A673 (cell line): ENCODE results near the gene DIRAS1. TPM values are rescaled to one million over a fixed set of nuclear protein-coding genes. Genes with fewer than 3 reads are reported as not detected.

Experiments
- BruUV-seq: library from RNA; stranded (reverse); fragments of 400-500 nt; replicated peaks from 2 replicates; lab custom pipeline; 2021; lab: Mats Ljungman, UMichigan
- CTCF ChIA-PET: fragments of 300-600 bp; sonication (Branson Sonifier 250); formaldehyde crosslinking; loops from one replicate; lab custom pipeline; 2022; ENCODE audit warnings: antibody characterized with exemption; lab: Charles Lee
- POLR2A ChIA-PET: fragments of 300-600 bp; sonication (Branson Sonifier 250); formaldehyde crosslinking; loops from one replicate; lab custom pipeline; 2022; ENCODE audit warnings: antibody characterized with exemption; ENCODE audit not compliant: low non-redundant PET; lab: Charles Lee
- DNase-seq: peaks from one replicate; pipeline ENCODE4 v3.0.0-alpha.2; 2015; ENCODE audit warnings: low spot score
- H3K27ac ChIP-seq: fragments of 200-600 bp; sonication (generic); 2 replicates; pipeline ENCODE4 v1.5.1; 2016; ENCODE audit warnings: mixed run types, low read depth, mild to moderate bottlenecking, mixed read lengths, antibody characterized with exemption, low read length; ENCODE audit not compliant: poor library complexity, severe bottlenecking
- H3K27me3 ChIP-seq: fragments of 200-600 bp; sonication (generic); replicated peaks from 2 replicates; pipeline ENCODE4 v1.6.1; 2017; ENCODE audit warnings: mixed run types, low read depth, mild to moderate bottlenecking, mixed read lengths, antibody characterized with exemption, low read length; ENCODE audit not compliant: insufficient read depth, poor library complexity
- H3K36me3 ChIP-seq: fragments of 200-600 bp; sonication (generic); 2 replicates; pipeline ENCODE4 v1.6.1; 2016; ENCODE audit warnings: mixed run types, mild to moderate bottlenecking, mixed read lengths, antibody characterized with exemption, low read length; ENCODE audit not compliant: insufficient read depth, poor library complexity, severe bottlenecking
- H3K4me1 ChIP-seq: fragments of 200-600 bp; sonication (generic); 2 replicates; pipeline ENCODE4 v1.6.1; 2017; ENCODE audit warnings: mixed run types, mild to moderate bottlenecking, mixed read lengths, antibody characterized with exemption, low read length; ENCODE audit not compliant: insufficient read depth, poor library complexity, severe bottlenecking
- H3K4me3 ChIP-seq: fragments of 200-600 bp; sonication (generic); 2 replicates; pipeline ENCODE4 v1.5.1; 2016; ENCODE audit warnings: low read depth, mixed run types, mild to moderate bottlenecking, mixed read lengths, low read length; ENCODE audit not compliant: poor library complexity, severe bottlenecking
- H3K9me3 ChIP-seq: fragments of 200-600 bp; sonication (generic); 2 replicates; pipeline ENCODE4 v1.6.1; 2016; ENCODE audit warnings: mixed run types, low read depth, mild to moderate bottlenecking, mixed read lengths, antibody characterized with exemption, low read length; ENCODE audit not compliant: poor library complexity, severe bottlenecking
- EZH2 ChIP-seq: fragments of 200-600 bp; sonication (generic); IDR thresholded peaks from 2 replicates; pipeline ENCODE4 v1.6.1; 2017; ENCODE audit warnings: borderline replicate concordance, low read depth, mild to moderate bottlenecking, mixed read lengths, antibody characterized with exemption, low read length; ENCODE audit not compliant: poor library complexity, severe bottlenecking
- intact Hi-C: fragments of 100-400 bp; cut with micrococcal nuclease; formaldehyde crosslinking; loops from one replicate; pipeline ENCODE4 v1.10.0; 2022; ENCODE audit not compliant: unreplicated experiment
- total RNA-seq: library from RNA; stranded (reverse); gene quantifications from 2 replicates; pipeline ENCODE4 v1.2.3, GENCODE V29; 2021
- TF ChIP-seq, protein P1 (sequence below): fragments of 300-800, 200-600 bp; sonication (generic); conservative IDR thresholded peaks from 2 replicates; pipeline ENCODE4 v1.5.1; 2017; ENCODE audit warnings: low read depth, mild to moderate bottlenecking, antibody characterized with exemption, low read length, moderate library complexity, mixed read lengths

Gene DIRAS1
- total RNA-seq, 1 experiment from 2014 or later: 36.8 TPM

DNA sequence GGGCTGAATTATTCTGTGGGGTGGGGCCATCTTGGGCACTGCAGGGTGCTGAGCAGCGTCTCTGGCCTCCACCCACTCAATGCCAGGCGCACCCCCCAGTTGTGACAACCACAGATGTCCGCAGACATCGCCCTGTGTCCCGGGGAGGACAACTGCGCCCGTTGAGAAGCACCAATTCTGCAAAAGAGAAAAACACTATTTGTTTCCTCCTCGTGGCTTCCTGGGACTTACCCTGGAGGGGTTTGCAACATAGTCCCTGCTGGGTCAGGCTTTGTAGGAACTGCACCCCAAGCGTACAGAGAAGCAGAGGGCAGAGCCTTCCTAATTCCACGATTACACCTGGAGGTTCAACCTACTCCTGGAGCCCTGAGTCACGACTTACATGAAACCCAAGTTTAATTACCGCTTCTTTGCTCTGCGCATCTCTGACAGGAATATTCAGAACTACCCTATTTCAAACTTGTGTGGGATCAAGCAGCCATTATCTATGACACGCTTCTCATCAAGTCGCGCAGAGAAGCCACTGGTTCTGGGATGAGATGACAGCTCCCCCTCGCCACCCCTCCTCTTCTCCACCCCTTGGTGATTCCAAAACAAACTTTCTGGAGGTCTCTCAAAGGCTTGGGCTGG is 29.8 kb upstream of the DIRAS1 start:
- CTCF ChIA-PET: interaction anchor here (2.3 kb wide), 1 partner anchor 103 kb away, joined by 12 read pairs; no protein-coding TSS in a partner anchor
- TF ChIP-seq, protein P1, sequence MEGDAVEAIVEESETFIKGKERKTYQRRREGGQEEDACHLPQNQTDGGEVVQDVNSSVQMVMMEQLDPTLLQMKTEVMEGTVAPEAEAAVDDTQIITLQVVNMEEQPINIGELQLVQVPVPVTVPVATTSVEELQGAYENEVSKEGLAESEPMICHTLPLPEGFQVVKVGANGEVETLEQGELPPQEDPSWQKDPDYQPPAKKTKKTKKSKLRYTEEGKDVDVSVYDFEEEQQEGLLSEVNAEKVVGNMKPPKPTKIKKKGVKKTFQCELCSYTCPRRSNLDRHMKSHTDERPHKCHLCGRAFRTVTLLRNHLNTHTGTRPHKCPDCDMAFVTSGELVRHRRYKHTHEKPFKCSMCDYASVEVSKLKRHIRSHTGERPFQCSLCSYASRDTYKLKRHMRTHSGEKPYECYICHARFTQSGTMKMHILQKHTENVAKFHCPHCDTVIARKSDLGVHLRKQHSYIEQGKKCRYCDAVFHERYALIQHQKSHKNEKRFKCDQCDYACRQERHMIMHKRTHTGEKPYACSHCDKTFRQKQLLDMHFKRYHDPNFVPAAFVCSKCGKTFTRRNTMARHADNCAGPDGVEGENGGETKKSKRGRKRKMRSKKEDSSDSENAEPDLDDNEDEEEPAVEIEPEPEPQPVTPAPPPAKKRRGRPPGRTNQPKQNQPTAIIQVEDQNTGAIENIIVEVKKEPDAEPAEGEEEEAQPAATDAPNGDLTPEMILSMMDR: no peak
- TF ChIP-seq EZH2: no peak
- Histone ChIP-seq H3K4me1 (no peaks in the 10 kb centered on the region), H3K4me3 (no peak overlapping the region), H3K9me3 (no peaks in the 10 kb centered on the region), H3K27ac (no peak overlapping the region), H3K36me3 (peaks cover 13% of the 10 kb centered on the region), H3K27me3 (peaks cover under 1% of the 10 kb centered on the region)
- no peak for DNase-seq
- POLR2A ChIA-PET: no interaction called here
- intact Hi-C loops: no loop called here
- no TSS peak for BruUV-seq

- ChIA-PET POLR2A (no interaction called here), CTCF (no interaction called here)
- no peak overlapping the region for H3K4me3 ChIP-seq
- TF ChIP-seq EZH2: no peak
- TF ChIP-seq, protein P1: no peak
- no peak overlapping the region for H3K27ac ChIP-seq
- no TSS peak for BruUV-seq
- H3K9me3 ChIP-seq: no peaks in the 10 kb centered on the region
- peaks cover 7% of the 10 kb centered on the region for H3K27me3 ChIP-seq
- H3K4me1 ChIP-seq: no peaks in the 10 kb centered on the region
- intact Hi-C loops: no loop called here
- no peak for DNase-seq
- H3K36me3 ChIP-seq: no peaks in the 10 kb centered on the region
These were observed 26.2 kb upstream of the DIRAS1 start for GRCh38 chr19:2747349-2747748.

DNA sequence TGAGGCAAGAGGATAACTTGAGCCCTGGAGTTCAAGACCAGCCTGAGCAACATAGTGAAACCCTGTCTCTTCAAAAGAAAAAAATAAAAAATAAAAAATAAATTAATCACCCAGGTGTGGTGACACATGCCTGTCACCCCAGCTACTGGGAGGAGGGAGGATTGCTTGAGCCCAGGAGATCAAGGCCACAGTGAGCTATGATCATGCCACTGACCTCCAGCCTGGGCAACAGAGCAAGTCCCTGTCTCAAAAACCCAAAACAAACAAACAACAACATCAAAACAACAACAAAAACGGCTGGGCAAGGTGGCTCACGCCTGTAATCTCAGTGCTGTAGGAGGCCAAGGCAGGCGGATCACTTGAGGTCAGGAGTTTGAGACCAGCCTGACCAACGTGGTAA is 22.9 kb upstream of the DIRAS1 start:
- POLR2A ChIA-PET: no interaction called here
- peaks cover 7% of the 10 kb centered on the region for H3K27me3 ChIP-seq
- H3K9me3 ChIP-seq: no peaks in the 10 kb centered on the region
- no peak for DNase-seq
- no peak overlapping the region for H3K27ac ChIP-seq
- H3K36me3 ChIP-seq: no peaks in the 10 kb centered on the region
- intact Hi-C loops: no loop called here
- H3K4me1 ChIP-seq: no peaks in the 10 kb centered on the region
- no TSS peak for BruUV-seq
- CTCF ChIA-PET: no interaction called here
- TF ChIP-seq, protein P1: no peak
- no peak for TF ChIP-seq EZH2
- no peak overlapping the region for H3K4me3 ChIP-seq
